HG03097 (cell line): ENCODE results near the gene PINK1.

Source experiments
- ATAC-seq: cut with Tn5 transposase; IDR thresholded peaks from one replicate; pipeline ENCODE4 v1.9.1; 2021; ENCODE audit not compliant: unreplicated experiment, low FRiP score

The PINK1 gene

GRCh38 chr1:20609541-20609940 lies 23.7 kb upstream of the PINK1 start:
- no peak for ATAC-seq

GRCh38 chr1:20610970-20611369 lies 22.3 kb upstream of the PINK1 start:
- ATAC-seq = no peak

- ATAC-seq = no peak
Measured at GRCh38 chr1:20611652-20612051, 21.6 kb upstream of the PINK1 start.

- no peak for ATAC-seq
Measured at GRCh38 chr1:20612221-20612746, 21.0 kb upstream of the PINK1 start.

- ATAC-seq = no peak
Measured at GRCh38 chr1:20614131-20614579, 19.1 kb upstream of the PINK1 start.

GRCh38 chr1:20615946-20616846 lies 17.1 kb upstream of the PINK1 start:
- no peak for ATAC-seq

- ATAC-seq = no peak
Measured at GRCh38 chr1:20616847-20617487, 16.3 kb upstream of the PINK1 start.

GRCh38 chr1:20618550-20618949 lies 14.7 kb upstream of the PINK1 start:
- no peak for ATAC-seq

- ATAC-seq = no peak
Measured at GRCh38 chr1:20619999-20620398, 13.3 kb upstream of the PINK1 start.

- ATAC-seq = no peak
Measured at GRCh38 chr1:20621012-20621411, 12.2 kb upstream of the PINK1 start.

- ATAC-seq = no peak
Measured at GRCh38 chr1:20624709-20625108, 8.5 kb upstream of the PINK1 start.

- ATAC-seq = no peak
Measured at GRCh38 chr1:20625176-20626097, 7.8 kb upstream of the PINK1 start.

- no peak for ATAC-seq
Measured at GRCh38 chr1:20626098-20626427, 7.2 kb upstream of the PINK1 start.

- ATAC-seq = no peak
Measured at GRCh38 chr1:20626524-20626923, 6.7 kb upstream of the PINK1 start.

GRCh38 chr1:20630729-20631128 lies 2.5 kb upstream of the PINK1 start:
- ATAC-seq = no peak

GRCh38 chr1:20632386-20632785 lies 872 bp upstream of the PINK1 start:
- ATAC-seq = no peak

- ATAC-seq = no peak
Measured at GRCh38 chr1:20634065-20634593, 871 bp downstream of the PINK1 start.

- ATAC-seq = no peak
Measured at GRCh38 chr1:20634594-20635084, 1.4 kb downstream of the PINK1 start.

GRCh38 chr1:20636785-20637347 lies 3.6 kb downstream of the PINK1 start:
- no peak for ATAC-seq

GRCh38 chr1:20640183-20640597 lies 6.9 kb downstream of the PINK1 start:
- ATAC-seq = no peak
